Ovary (tissue), 3 donors: ENCODE measurements around the gene TTC23.

Experiments used
- EP300 ChIP-seq: sonication (generic); formaldehyde crosslinking; IDR thresholded peaks from one replicate; pipeline ENCODE4 v1.6.1; 2017; ENCODE audit warnings: antibody characterized with exemption
- POLR2A ChIP-seq: fragments of 450-650 bp; IDR thresholded peaks from one replicate; pipeline ENCODE4 v1.6.1; 2017; ENCODE audit warnings: antibody characterized with exemption, mild to moderate bottlenecking, moderate library complexity
- TF ChIP-seq, protein P1 (sequence below), 3 donors: fragments of 450-650 bp in 2 of 3; fragments of 200-600 bp in 1 of 3; IDR thresholded peaks; one replicate each; pipeline versions ENCODE4 v1.5.1 to v1.8.0; 2016 to 2022; ENCODE audit warnings: antibody characterized with exemption in 3 of 3, mild to moderate bottlenecking in 1 of 3
- donor health status: DM: no; HTN: no; CAD: no.

GRCh38 chr15:99250001-99250400, 620 bp upstream of the TTC23 start:
- TF ChIP-seq, protein P1, sequence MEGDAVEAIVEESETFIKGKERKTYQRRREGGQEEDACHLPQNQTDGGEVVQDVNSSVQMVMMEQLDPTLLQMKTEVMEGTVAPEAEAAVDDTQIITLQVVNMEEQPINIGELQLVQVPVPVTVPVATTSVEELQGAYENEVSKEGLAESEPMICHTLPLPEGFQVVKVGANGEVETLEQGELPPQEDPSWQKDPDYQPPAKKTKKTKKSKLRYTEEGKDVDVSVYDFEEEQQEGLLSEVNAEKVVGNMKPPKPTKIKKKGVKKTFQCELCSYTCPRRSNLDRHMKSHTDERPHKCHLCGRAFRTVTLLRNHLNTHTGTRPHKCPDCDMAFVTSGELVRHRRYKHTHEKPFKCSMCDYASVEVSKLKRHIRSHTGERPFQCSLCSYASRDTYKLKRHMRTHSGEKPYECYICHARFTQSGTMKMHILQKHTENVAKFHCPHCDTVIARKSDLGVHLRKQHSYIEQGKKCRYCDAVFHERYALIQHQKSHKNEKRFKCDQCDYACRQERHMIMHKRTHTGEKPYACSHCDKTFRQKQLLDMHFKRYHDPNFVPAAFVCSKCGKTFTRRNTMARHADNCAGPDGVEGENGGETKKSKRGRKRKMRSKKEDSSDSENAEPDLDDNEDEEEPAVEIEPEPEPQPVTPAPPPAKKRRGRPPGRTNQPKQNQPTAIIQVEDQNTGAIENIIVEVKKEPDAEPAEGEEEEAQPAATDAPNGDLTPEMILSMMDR (IDR thresholded peaks at IDR 0.05), result no peak
- TF ChIP-seq POLR2A (no peak), EP300 (no peak)
